ENCODE data around the gene ZNF775. TPM values are rescaled to one million over a fixed set of nuclear protein-coding genes. Genes with fewer than 3 reads are reported as not detected.

The ZNF775 gene
- polyA plus RNA-seq, 1 donor: 6.0 TPM

DNA sequence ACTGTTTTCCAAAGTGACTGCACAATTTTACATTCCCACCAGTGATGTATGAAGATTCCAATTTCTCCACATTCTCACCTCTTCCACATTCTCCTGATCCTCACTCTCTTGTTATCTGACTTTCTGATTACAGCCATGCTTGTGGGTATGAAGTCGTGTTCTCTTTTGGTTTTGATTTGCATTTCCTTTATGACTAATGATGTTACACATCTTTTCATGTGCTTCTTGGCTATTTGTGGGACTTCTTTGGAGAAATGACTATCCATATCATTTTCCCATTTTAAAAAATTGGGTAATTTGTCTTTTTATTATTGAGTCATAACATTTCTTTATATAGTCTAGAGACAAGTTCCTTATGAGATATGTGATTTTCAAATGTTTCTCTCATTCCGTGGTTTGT lies 60.8 kb downstream of the ZNF775 start:
- no peak for DNase-seq (ENCODE audit: low read depth)

DNA sequence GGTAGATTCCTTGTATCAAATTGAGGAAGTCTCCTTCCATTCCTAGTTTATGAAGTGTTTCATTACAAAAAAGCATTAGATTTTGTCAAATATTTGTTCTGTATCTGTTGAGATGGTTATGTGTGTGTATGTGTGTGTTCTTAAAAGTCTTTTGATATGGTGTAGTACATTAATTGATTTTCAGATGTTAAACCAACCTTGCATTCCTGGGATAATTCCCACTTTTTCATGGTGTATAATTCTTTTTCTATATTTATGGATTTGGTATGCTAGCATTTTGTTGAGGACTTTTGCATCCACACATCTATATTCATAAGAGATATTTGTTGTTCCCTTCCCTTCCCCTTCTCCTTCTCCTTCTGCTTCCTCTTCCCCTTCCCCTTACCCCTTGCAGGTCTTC lies 62.4 kb downstream of the ZNF775 start:
- no peak for DNase-seq (ENCODE audit: low read depth)

DNA sequence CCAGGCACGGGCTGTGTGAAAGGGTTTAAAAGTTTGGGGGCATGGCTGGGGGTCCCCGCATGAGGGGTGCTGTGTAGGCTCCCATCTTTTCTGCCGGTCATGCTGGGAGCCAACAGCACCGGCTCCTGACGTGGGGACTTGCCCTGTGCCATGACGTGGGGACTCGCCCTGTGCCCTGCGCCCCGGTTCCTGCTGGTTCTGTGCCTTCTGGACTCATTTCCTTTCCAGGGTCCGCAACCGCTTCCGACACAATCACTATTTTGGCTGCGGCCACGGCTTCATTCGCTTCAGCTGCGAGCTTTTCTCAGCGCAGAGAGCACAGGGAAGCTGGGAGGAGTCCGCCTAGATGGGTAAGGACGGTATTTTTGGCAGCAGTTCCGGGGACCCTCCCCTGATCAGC lies 63.7 kb downstream of the ZNF775 start:
- no peak for DNase-seq (ENCODE audit: low read depth)

DNA sequence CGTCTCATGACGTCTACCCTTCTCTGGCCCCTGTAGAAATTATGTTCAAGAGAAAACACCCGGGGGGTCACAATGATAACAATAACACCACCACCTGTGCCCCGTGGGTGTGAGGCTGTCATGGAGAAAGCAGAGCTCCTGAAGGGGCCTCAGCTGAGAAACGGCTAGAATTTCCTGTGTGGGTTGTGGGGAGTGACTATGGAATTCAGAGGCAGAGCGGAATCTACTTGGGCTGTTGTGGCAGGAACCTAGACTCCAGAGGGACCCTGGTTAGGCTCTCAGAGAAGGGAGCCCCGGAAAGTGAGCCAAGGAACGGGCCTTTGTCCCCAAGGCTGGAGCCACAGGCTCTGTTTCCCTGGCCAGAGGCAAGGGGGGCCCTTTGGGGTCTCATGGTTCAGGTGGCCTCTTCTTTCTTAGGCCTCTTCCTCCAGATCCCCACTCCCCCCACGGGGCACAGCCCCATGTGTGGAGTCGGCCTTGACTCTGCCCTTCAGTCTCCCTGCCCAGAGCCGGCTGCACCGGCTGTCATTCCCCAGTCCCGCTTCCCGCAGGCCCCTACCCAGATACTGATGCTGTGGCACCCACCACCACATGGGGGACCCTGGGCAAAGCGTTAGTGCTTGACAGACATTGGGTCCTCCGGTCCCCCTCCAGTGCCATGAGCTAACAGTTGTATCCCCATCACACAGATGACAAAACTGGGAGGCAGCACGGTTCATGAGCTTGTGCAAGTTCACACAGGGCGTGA lies 64.8 kb downstream of the ZNF775 start:
- no peak for DNase-seq (ENCODE audit: low read depth)

DNA sequence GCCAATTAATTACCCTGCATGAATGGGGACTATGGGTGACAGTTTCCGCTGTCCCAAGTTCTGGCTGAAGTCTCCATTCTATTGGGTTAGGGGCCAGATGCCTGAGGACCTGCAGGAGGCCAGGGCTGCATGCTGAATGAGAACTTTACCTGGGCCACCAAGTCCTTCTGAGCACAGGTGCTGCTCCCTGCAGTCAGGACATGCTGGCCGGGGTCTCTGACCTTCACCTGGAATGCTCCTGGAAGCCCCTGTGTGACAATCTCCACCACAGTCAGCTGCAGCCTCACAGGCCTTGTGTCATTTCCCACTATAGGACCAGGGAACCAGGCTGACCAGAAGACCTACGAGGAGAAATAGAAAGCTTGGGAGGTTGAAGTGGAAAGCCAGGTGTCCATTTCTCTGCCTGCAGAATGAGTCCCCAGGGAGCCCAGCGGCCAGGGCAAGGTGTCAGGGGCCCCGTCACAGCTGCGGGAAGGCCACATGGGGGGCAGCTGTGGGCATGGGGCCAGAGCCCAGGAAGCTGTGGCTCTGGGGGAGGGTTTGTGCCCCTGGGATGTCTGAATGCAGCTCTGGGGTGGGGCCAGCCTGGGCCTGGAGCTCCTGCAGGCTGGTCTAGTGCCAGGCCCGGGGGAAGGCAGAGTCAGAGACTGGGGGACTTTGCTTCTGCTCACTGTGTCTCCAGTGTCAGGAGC lies 65.7 kb downstream of the ZNF775 start:
- no peak for DNase-seq (ENCODE audit: low read depth)

DNA sequence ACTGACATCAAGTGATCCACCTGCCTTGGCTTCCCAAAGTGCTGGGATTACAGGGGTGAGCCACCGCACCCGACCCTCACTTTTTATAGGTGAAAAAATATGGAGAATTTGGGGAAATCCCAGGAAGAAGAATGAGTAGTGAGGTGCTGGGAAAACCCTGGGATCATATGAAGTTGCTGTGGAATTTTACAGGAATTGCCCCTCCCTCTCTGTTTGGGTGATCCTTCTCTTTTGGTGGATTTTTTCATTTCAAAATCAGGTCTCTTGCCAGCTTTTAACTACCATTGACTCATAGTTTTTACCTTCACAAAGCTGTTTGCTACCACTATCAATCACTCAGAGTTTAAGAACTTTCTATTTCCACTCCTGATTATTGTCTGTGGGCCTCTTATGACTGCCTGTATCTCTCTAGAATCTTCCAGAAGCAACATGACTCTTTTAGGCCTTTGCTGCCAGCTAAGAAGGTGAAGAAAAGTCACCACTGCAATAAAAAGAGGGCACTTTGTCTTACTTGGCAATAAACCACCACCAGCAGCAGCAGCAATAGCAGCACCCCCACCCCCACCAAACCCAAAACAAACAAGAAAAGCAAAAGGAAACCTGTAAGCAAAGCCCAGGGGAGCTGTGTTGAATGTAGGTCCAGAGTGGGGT lies 67.3 kb downstream of the ZNF775 start:
- DNase-seq (ENCODE audit: low read depth): no peak

Other genes starting within 250 kb of the ZNF775 start
- 6.8 TPM for gene LRRC61, start 56.0 kb upstream of the ZNF775 start, polyA plus RNA-seq (ENCODE audit: insufficient read length)
- gene ACTR3C, start 55.8 kb upstream of the ZNF775 start, polyA plus RNA-seq (ENCODE audit: insufficient read length): 0.95 TPM
- 47.9 TPM for gene RARRES2, start 37.7 kb upstream of the ZNF775 start, polyA plus RNA-seq (ENCODE audit: insufficient read length)
- 73.8 TPM for gene REPIN1, start 10.5 kb upstream of the ZNF775 start, polyA plus RNA-seq (ENCODE audit: insufficient read length)
- gene GIMAP8, start 71.3 kb downstream of the ZNF775 start, polyA plus RNA-seq (ENCODE audit: insufficient read length): 6.1 TPM
- gene GIMAP7, start 135.5 kb downstream of the ZNF775 start, polyA plus RNA-seq (ENCODE audit: insufficient read length): 9.3 TPM
- 20.1 TPM for gene GIMAP4, start 188.1 kb downstream of the ZNF775 start, polyA plus RNA-seq (ENCODE audit: insufficient read length)

All from forelimb muscle (tissue), 1 donor.